HG03196 (cell line): ENCODE measurements around the gene KCNN3.

ENCODE experiments used
- ATAC-seq: cut with Tn5 transposase; IDR thresholded peaks from one replicate; pipeline ENCODE4 v1.9.1; 2021; ENCODE audit not compliant: unreplicated experiment

The KCNN3 gene

GRCh38 chr1:154861607-154862094 is 8.4 kb downstream of the KCNN3 start:
- ATAC-seq, result no peak

GRCh38 chr1:154860156-154860870 is 9.8 kb downstream of the KCNN3 start:
- ATAC-seq, result peak; percentile 57

- ATAC-seq, result peak; percentile 38
Measured at GRCh38 chr1:154859786-154860155, 10.3 kb downstream of the KCNN3 start.

- ATAC-seq, result no peak
Measured at GRCh38 chr1:154859151-154859785, 10.8 kb downstream of the KCNN3 start.

GRCh38 chr1:154857441-154858215 is 12.5 kb downstream of the KCNN3 start:
- ATAC-seq, result no peak

- ATAC-seq, result no peak
Measured at GRCh38 chr1:154857022-154857421, 13.1 kb downstream of the KCNN3 start.

- no peak for ATAC-seq
Measured at GRCh38 chr1:154856544-154856943, 13.5 kb downstream of the KCNN3 start.

GRCh38 chr1:154856049-154856448 is 14.0 kb downstream of the KCNN3 start:
- ATAC-seq, result no peak

- ATAC-seq, result no peak
Measured at GRCh38 chr1:154855186-154855851, 14.8 kb downstream of the KCNN3 start.

GRCh38 chr1:154852845-154853244 is 17.2 kb downstream of the KCNN3 start:
- ATAC-seq, result no peak

GRCh38 chr1:154851392-154852177 is 18.5 kb downstream of the KCNN3 start:
- ATAC-seq, result no peak

GRCh38 chr1:154849645-154850131 is 20.4 kb downstream of the KCNN3 start:
- ATAC-seq, result no peak

- no peak for ATAC-seq
Measured at GRCh38 chr1:154848983-154849382, 21.1 kb downstream of the KCNN3 start.

GRCh38 chr1:154847891-154848290 is 22.2 kb downstream of the KCNN3 start:
- ATAC-seq, result no peak

- no peak for ATAC-seq
Measured at GRCh38 chr1:154846565-154847442, 23.3 kb downstream of the KCNN3 start.

GRCh38 chr1:154845879-154846278 is 24.2 kb downstream of the KCNN3 start:
- ATAC-seq, result no peak

- no peak for ATAC-seq
Measured at GRCh38 chr1:154845174-154845573, 24.9 kb downstream of the KCNN3 start.

- no peak for ATAC-seq
Measured at GRCh38 chr1:154844297-154844681, 25.8 kb downstream of the KCNN3 start.

- no peak for ATAC-seq
Measured at GRCh38 chr1:154843636-154844296, 26.3 kb downstream of the KCNN3 start.
